HepG2 (cell line): ENCODE data around the gene ZNF385B. TPM values are rescaled to one million over a fixed set of nuclear protein-coding genes. Genes with fewer than 3 reads are reported as not detected.

ENCODE experiments used
- ATAC-seq: fragments of 200-7000 bp; cut with Tn5 transposase; 3 replicates; pipeline ENCODE4 v1.9.1; 2020; ENCODE audit warnings: mild to moderate bottlenecking, moderate library complexity
- BruUV-seq: library from RNA; stranded (reverse); fragments of 400-500 nt; replicated peaks from 2 replicates; lab custom pipeline; 2021; lab: Mats Ljungman, UMichigan
- CTCF ChIA-PET: fragments of 300-600 bp; formaldehyde crosslinking; extraction: SDS; loops from one replicate; lab custom pipeline; 2021; ENCODE audit warnings: low total read pairs, inconsistent platforms, low intra/inter-chr PET ratio; lab: Yijun Ruan, JAX
- POLR2A ChIA-PET: fragments of 350-600 bp; sonication (Branson Sonifier 250); formaldehyde crosslinking; loops from one replicate; lab custom pipeline; 2020; ENCODE audit warnings: antibody characterized with exemption, inconsistent platforms; lab: Yijun Ruan, JAX
- DNase-seq: peaks from one replicate; pipeline ENCODE4 v3.0.0-alpha.2; 2015; ENCODE audit warnings: low spot score
- FAIRE-seq: peaks from 3 replicates; lab custom pipeline; 2011; peaks lifted over from hg19 to GRCh38; lab: Jason Lieb, UNC
- H2AFZ ChIP-seq: one replicate; pipeline ENCODE4 v1.6.1; 2011; ENCODE audit warnings: low read length, inconsistent platforms
- H3K27ac ChIP-seq: fragments of 300-600 bp; 3 replicates; pipeline ENCODE4 v1.8.0; 2011; ENCODE audit warnings: mixed run types, mild to moderate bottlenecking, mixed read lengths, low read length, inconsistent platforms; ENCODE audit not compliant: insufficient read depth; ENCODE audit errors: extremely low read length
- H3K27me3 ChIP-seq, 2 experiments: fragments of 200-600 bp in 1 of 2; 2 replicates in 1 of 2; 3 replicates in 1 of 2; pipeline versions ENCODE4 v1.6.0 to v1.8.0; 2011; ENCODE audit warnings: low read length in 2 of 2, mild to moderate bottlenecking in 2 of 2, moderate library complexity in 2 of 2, inconsistent platforms in 1 of 2; ENCODE audit not compliant: insufficient read depth in 2 of 2, control insufficient read depth in 1 of 2
- H3K36me3 ChIP-seq, 2 experiments: fragments of 200-600 bp in 1 of 2; replicated peaks in 1 of 2; 2 replicates in 1 of 2; 3 replicates in 1 of 2; pipeline versions ENCODE4 v1.5.1 to v1.8.0; 2011; ENCODE audit warnings: low read length in 2 of 2, inconsistent platforms in 1 of 2; ENCODE audit not compliant: insufficient read depth in 2 of 2, control insufficient read depth in 1 of 2
- H3K4me1 ChIP-seq: 2 replicates; pipeline ENCODE4 v1.5.1; 2012; ENCODE audit warnings: low read length, inconsistent platforms; ENCODE audit not compliant: insufficient read depth
- H3K4me2 ChIP-seq: 2 replicates; pipeline ENCODE4 v1.6.0; 2011; ENCODE audit warnings: low read depth, low read length, inconsistent platforms
- H3K4me3 ChIP-seq, 3 experiments: fragments of 200-600 bp in 1 of 3; sonication (generic), shearing (Covaris generic) in 1 of 3; replicated peaks in 1 of 3; 2 replicates each; pipeline ENCODE4 v1.5.1; 2011 to 2016; ENCODE audit warnings: low read length in 3 of 3, inconsistent platforms in 2 of 3, low read depth in 2 of 3, mild to moderate bottlenecking in 2 of 3, control low read depth in 1 of 3, mixed read lengths in 1 of 3; ENCODE audit not compliant: insufficient read depth in 1 of 3
- H3K79me2 ChIP-seq: one replicate; pipeline ENCODE4 v1.6.1; 2011; ENCODE audit warnings: low read length, inconsistent platforms; ENCODE audit not compliant: insufficient read depth
- H3K9ac ChIP-seq: 2 replicates; pipeline ENCODE4 v1.6.0; 2011; ENCODE audit warnings: mild to moderate bottlenecking, low read depth, low read length, inconsistent platforms; ENCODE audit not compliant: insufficient read depth
- H3K9me3 ChIP-seq: 2 replicates; pipeline ENCODE4 v1.5.1; 2012; ENCODE audit warnings: mild to moderate bottlenecking, low read length
- H4K20me1 ChIP-seq: 2 replicates; pipeline ENCODE4 v1.6.0; 2011; ENCODE audit warnings: inconsistent platforms, mild to moderate bottlenecking, low read length, moderate library complexity; ENCODE audit not compliant: insufficient read depth
- AKNA ChIP-seq: sonication (generic); formaldehyde crosslinking; IDR thresholded peaks from 2 replicates; pipeline ENCODE4 v1.4.0; 2020; ENCODE audit warnings: missing genetic modification reagents, borderline replicate concordance
- CSRNP1 ChIP-seq: sonication (generic); formaldehyde crosslinking; IDR thresholded peaks from 2 replicates; pipeline ENCODE4 v1.8.1; 2023; ENCODE audit warnings: mild to moderate bottlenecking, missing genetic modification reagents
- MZF1 ChIP-seq: sonication (generic); formaldehyde crosslinking; IDR thresholded peaks from 2 replicates; pipeline ENCODE4 v1.8.1; 2023; ENCODE audit warnings: mild to moderate bottlenecking, missing genetic modification reagents, borderline replicate concordance
- TBL1XR1 ChIP-seq: fragments of 150-350 bp; IDR thresholded peaks from 2 replicates; pipeline ENCODE4 v1.6.1; 2014; ENCODE audit warnings: borderline replicate concordance, low read length; ENCODE audit not compliant: partially characterized antibody
- ZNF724P ChIP-seq: sonication (generic); formaldehyde crosslinking; IDR thresholded peaks from 2 replicates; pipeline ENCODE4 v1.8.0; 2022; ENCODE audit warnings: missing genetic modification reagents, borderline replicate concordance
- ZSCAN20 ChIP-seq: sonication (generic); formaldehyde crosslinking; IDR thresholded peaks from 2 replicates; pipeline ENCODE4 v1.4.0; 2020; ENCODE audit warnings: missing genetic modification reagents, mild to moderate bottlenecking, borderline replicate concordance
- WGBS: methylation state at CpG from one replicate; pipeline ENCODE4 v1.1.6; 2017; ENCODE audit warnings: low lambda C conversion rate; 5-methylcytosine and 5-hydroxymethylcytosine counted together
- in situ Hi-C: cut with HindIII; loops from 2 replicates; pipeline ENCODE4 v1.10.0; 2017; ENCODE audit warnings: low pct_unique_long_range_greater_than_20kb; ENCODE audit not compliant: extremely low pct_ligation_motif_present
- intact Hi-C: fragments of 100-400 bp; cut with micrococcal nuclease; formaldehyde crosslinking; loops from one replicate; pipeline ENCODE4 v1.10.0; 2022; ENCODE audit not compliant: unreplicated experiment
- polyA plus RNA-seq, 8 experiments: library from polyadenylated mRNA; depleted of rRNA in 3 of 8; stranded (reverse) in 7 of 8; unstranded in 1 of 8; fragments of >200 nt; fragmentation: Illumina TruSeq in 4 of 8; extraction: Trizol in 4 of 8; gene quantifications; 2 replicates each; pipeline versions ENCODE4 v1.2.1 to v1.2.3, GENCODE V29; 2011 to 2016; ENCODE audit warnings: low read depth in 4 of 8, missing spikeins in 1 of 8, mixed read lengths in 1 of 8; ENCODE audit not compliant: insufficient read depth in 1 of 8
- total RNA-seq, 5 experiments: library from RNA; depleted of rRNA; stranded (reverse); fragments of >200 nt; fragmentation: Illumina TruSeq; extraction: Trizol; gene quantifications; 2 replicates each; pipeline ENCODE4 v1.2.3, GENCODE V29; 2016; ENCODE audit warnings: low read depth in 1 of 5

ZNF385B gene
- total and polyA plus RNA-seq, 2 of the 13 experiments (the other 11 are each of a cell fraction or from before 2014, with no cell fraction given), result 3.3 to 6.7 TPM

GRCh38 chr2:179765666-179766065 lies 95.7 kb downstream of the ZNF385B start:
- BruUV-seq, result no TSS peak
- no peak for FAIRE-seq
- H3K36me3 ChIP-seq, result no peaks in the 10 kb centered on the region

More at GRCh38 chr2:179765666-179766065, 95.7 kb downstream of the ZNF385B start:
- Histone ChIP-seq H3K4me1 (no peaks in the 10 kb centered on the region), H3K9me3 (no peaks in the 10 kb centered on the region), H3K4me3 (no peak overlapping the region), H2AFZ (no peak overlapping the region), H4K20me1 (no peaks in the 10 kb centered on the region), H3K27me3 (peaks cover 0 to 16% of the 10 kb centered on the region in 2 experiments; a peak in 2 of 5 replicates), H3K27ac (no peak overlapping the region), H3K9ac (no peak overlapping the region)
- ATAC-seq (no peak), DNase-seq (no peak)
- ChIA-PET CTCF (no interaction called here), POLR2A (no interaction called here)
- WGBS, result 12% methylated on average over 2 of the region's 2 CpGs
- in situ Hi-C loops, result no loop called here
- TF ChIP-seq MZF1 (CRISPR knock-in tag) (no peak), CSRNP1 (CRISPR knock-in tag) (no peak), ZSCAN20 (CRISPR knock-in tag) (no peak), AKNA (CRISPR knock-in tag) (no peak), TBL1XR1 (no peak), ZNF724P (no peak)
- TF ChIP-seq, all 625 proteins: peak for 0
- Histone ChIP-seq H3K4me2 (no peak overlapping the region), H3K79me2 (no peaks in the 10 kb centered on the region)
- intact Hi-C loops, result no loop called here
